Vagina (tissue), 2 donors: ENCODE results near the gene PYDC2. TPM values are rescaled to one million over a fixed set of nuclear protein-coding genes. Genes with fewer than 3 reads are reported as not detected.
"Not testable (repeated sequence)": the region's sequence is repeated elsewhere in the genome, so short reads cannot be mapped to it uniquely, and the experiment has no call there.

ENCODE experiments used
- DNase-seq, 2 donors: peaks; one replicate each; pipeline ENCODE4 v3.0.0-alpha.2; 2017; ENCODE audit errors: extremely low spot score in 2 of 2
- H3K27ac ChIP-seq: fragments of 200-600 bp; sonication (generic); one replicate; pipeline ENCODE4 v1.5.1; 2019
- H3K27me3 ChIP-seq: fragments of 200-600 bp; sonication (generic); one replicate; pipeline ENCODE4 v1.5.1; 2019
- H3K36me3 ChIP-seq, 2 donors: fragments of 200-600 bp; sonication (generic); one replicate each; pipeline ENCODE4 v1.5.1; 2017 to 2019
- H3K4me1 ChIP-seq: fragments of 200-600 bp; sonication (generic); one replicate; pipeline ENCODE4 v1.5.1; 2019
- H3K4me3 ChIP-seq, 2 donors: fragments of 200-600 bp; sonication (generic); 1 replicate in 1 of 2; 2 replicates in 1 of 2; pipeline ENCODE4 v1.5.1; 2016 to 2019
- H3K9me3 ChIP-seq: fragments of 200-600 bp; sonication (generic); one replicate; pipeline ENCODE4 v1.5.1; 2019
- CTCF ChIP-seq, 3 experiments: fragments of 450-650 bp in 2 of 3; fragments of 200-600 bp in 1 of 3; sonication (generic) in 1 of 3; IDR thresholded peaks; one replicate each; pipeline ENCODE4 v1.5.1; 2017 to 2019; ENCODE audit warnings: antibody characterized with exemption in 3 of 3, mild to moderate bottlenecking in 2 of 3, moderate library complexity in 2 of 3
- POLR2A ChIP-seq, 2 donors: fragments of 450-650 bp; IDR thresholded peaks; one replicate each; pipeline ENCODE4 v1.6.1; 2017; ENCODE audit warnings: antibody characterized with exemption in 2 of 2, mild to moderate bottlenecking in 2 of 2, moderate library complexity in 2 of 2
- POLR2AphosphoS5 ChIP-seq, 2 donors: sonication (generic); formaldehyde crosslinking; IDR thresholded peaks; one replicate each; pipeline ENCODE4 v1.9.0; 2017; ENCODE audit warnings: antibody characterized with exemption in 2 of 2, mild to moderate bottlenecking in 2 of 2, low read depth in 1 of 2; ENCODE audit not compliant: insufficient read depth in 1 of 2
- intact Hi-C: fragments of 100-400 bp; cut with DNase I; formaldehyde crosslinking; loops from one replicate; pipeline ENCODE4 v1.15.1; 2023
- total RNA-seq: library from RNA; depleted of rRNA; stranded (reverse); fragments of >200 nt; gene quantifications from one replicate; pipeline ENCODE4 v1.2.3, GENCODE V29; 2016

PYDC2 gene
- total RNA-seq, 1 donor from 2014 or later: not detected

GRCh38 chr3:191473661-191474198 lies 12.8 kb downstream of the PYDC2 start:
- no peak overlapping the region for H3K4me3 ChIP-seq
- no peaks in the 10 kb centered on the region for H3K27me3 ChIP-seq
- intact Hi-C loops: no loop called here
- no peaks in the 10 kb centered on the region for H3K9me3 ChIP-seq
- no peak overlapping the region for H3K27ac ChIP-seq
- TF ChIP-seq CTCF (IDR thresholded peaks at IDR 0.05) (no peak), POLR2AphosphoS5 (IDR thresholded peaks at IDR 0.05; ENCODE audit: insufficient read depth in 1 of 2, low read depth in 1 of 2) (no peak), POLR2A (IDR thresholded peaks at IDR 0.05) (no peak)
- H3K36me3 ChIP-seq: no peaks in the 10 kb centered on the region
- DNase-seq: no peak
- no peaks in the 10 kb centered on the region for H3K4me1 ChIP-seq

- no peaks in the 10 kb centered on the region for H3K4me1 ChIP-seq
- H3K9me3 ChIP-seq: no peaks in the 10 kb centered on the region
- H3K36me3 ChIP-seq: no peaks in the 10 kb centered on the region
- intact Hi-C loops: no loop called here
- no peaks in the 10 kb centered on the region for H3K27me3 ChIP-seq
- H3K4me3 ChIP-seq: no peak overlapping the region
- TF ChIP-seq POLR2A (IDR thresholded peaks at IDR 0.05) (no peak), POLR2AphosphoS5 (IDR thresholded peaks at IDR 0.05; ENCODE audit: insufficient read depth in 1 of 2, low read depth in 1 of 2) (no peak), CTCF (IDR thresholded peaks at IDR 0.05) (no peak)
- DNase-seq: no peak
- H3K27ac ChIP-seq: no peak overlapping the region
These were observed 15.3 kb downstream of the PYDC2 start for GRCh38 chr3:191476066-191476772.

DNA sequence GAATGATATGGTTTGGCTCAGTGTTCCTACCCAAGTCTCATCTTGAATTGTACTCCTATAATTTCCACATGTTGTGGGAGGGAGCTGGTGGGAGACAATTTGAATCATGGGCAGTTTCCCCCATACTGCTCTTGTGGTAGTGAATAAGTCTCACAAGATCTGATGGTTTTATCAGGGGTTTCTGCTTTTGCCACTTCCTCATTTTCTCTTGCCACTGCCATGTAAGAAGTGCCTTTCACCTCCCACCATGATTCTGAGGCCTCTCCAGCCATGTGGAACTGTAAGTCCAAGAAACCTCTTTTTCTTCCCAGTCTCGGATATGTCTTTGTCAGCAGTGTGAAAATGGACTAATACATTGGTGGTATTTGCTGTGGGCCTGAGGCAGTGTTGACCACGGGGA lies 23.0 kb downstream of the PYDC2 start:
- intact Hi-C loops, DNase-seq, H3K36me3 ChIP-seq, H3K4me3 ChIP-seq, H3K27ac ChIP-seq, H3K4me1 ChIP-seq, H3K27me3 ChIP-seq, H3K9me3 ChIP-seq: not testable (repeated sequence)

DNA sequence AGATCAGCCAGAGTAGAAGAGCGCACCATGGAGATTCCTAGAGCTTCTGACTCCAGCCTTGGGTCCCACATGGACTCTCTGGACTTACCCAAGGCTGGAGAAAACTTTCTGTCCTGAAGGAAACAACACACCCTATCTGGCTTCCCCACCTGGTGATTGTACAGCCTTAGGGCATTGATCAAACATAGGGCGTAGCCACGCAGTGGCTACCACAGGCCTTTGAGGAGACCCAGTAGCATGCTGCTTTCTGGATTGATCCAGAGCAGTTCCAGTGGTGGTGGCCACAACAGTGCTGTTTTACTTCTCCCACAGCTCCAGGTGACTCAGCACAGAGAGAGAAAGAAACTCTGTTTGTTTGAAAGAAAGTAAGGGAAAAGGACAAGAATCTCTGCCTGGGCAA lies 23.5 kb downstream of the PYDC2 start:
- Histone ChIP-seq H3K27me3 (no peaks in the 10 kb centered on the region), H3K27ac (no peak overlapping the region), H3K9me3 (no peaks in the 10 kb centered on the region), H3K4me1 (no peaks in the 10 kb centered on the region), H3K36me3 (no peaks in the 10 kb centered on the region), H3K4me3 (no peak overlapping the region)
- TF ChIP-seq POLR2A (IDR thresholded peaks at IDR 0.05) (no peak), POLR2AphosphoS5 (IDR thresholded peaks at IDR 0.05; ENCODE audit: insufficient read depth in 1 of 2, low read depth in 1 of 2) (no peak), CTCF (IDR thresholded peaks at IDR 0.05) (no peak)
- intact Hi-C loops: no loop called here
- no peak for DNase-seq

GRCh38 chr3:191492601-191493000 lies 31.6 kb downstream of the PYDC2 start:
- Histone ChIP-seq H3K36me3 (no peaks in the 10 kb centered on the region), H3K4me1 (no peaks in the 10 kb centered on the region), H3K27ac (no peak overlapping the region), H3K27me3 (no peaks in the 10 kb centered on the region), H3K9me3 (no peaks in the 10 kb centered on the region), H3K4me3 (no peak overlapping the region)
- TF ChIP-seq CTCF (IDR thresholded peaks at IDR 0.05) (no peak), POLR2AphosphoS5 (IDR thresholded peaks at IDR 0.05; ENCODE audit: insufficient read depth in 1 of 2, low read depth in 1 of 2) (no peak), POLR2A (IDR thresholded peaks at IDR 0.05) (no peak)
- intact Hi-C loops: no loop called here
- no peak for DNase-seq
